Hematopoietic multipotent progenitor cell treated with erythropoietin and hydrocortisone succinate and interleukin-3 and kit ligand, for 8 days (in vitro differentiated cells): ENCODE measurements around the gene TIMM29.

Source experiments
- DNase-seq: peaks from one replicate; pipeline ENCODE4 v3.0.0-alpha.2; 2015

Gene TIMM29

GRCh38 chr19:10928563-10929401, at the start of gene TIMM29, which contains the start of gene YIPF2:
Gene TIMM29 (plus strand): TSS chr19:10928811. CDS start chr19:10928823, 12 bp downstream.
Gene YIPF2 (minus strand): TSS chr19:10928639. CDS start chr19:10928410, 229 bp downstream.
- peak; percentile 99 for DNase-seq

- no peak for DNase-seq
Measured at GRCh38 chr19:10881403-10882107, 47.1 kb upstream of the TIMM29 start.

- no peak for DNase-seq
Measured at GRCh38 chr19:10882108-10882457, 46.5 kb upstream of the TIMM29 start.

- peak; percentile 32 for DNase-seq
Measured at GRCh38 chr19:10884274-10884673, 44.3 kb upstream of the TIMM29 start.

GRCh38 chr19:10885201-10886169, 43.1 kb upstream of the TIMM29 start:
- no peak for DNase-seq

- DNase-seq: no peak
Measured at GRCh38 chr19:10887616-10888367, 40.8 kb upstream of the TIMM29 start.

GRCh38 chr19:10888421-10888866, 40.2 kb upstream of the TIMM29 start:
- no peak for DNase-seq

- DNase-seq: no peak
Measured at GRCh38 chr19:10889880-10890279, 38.7 kb upstream of the TIMM29 start.

GRCh38 chr19:10891405-10892086, 37.1 kb upstream of the TIMM29 start:
- DNase-seq: no peak

GRCh38 chr19:10892256-10892655, 36.4 kb upstream of the TIMM29 start:
- no peak for DNase-seq

GRCh38 chr19:10894911-10895213, 33.7 kb upstream of the TIMM29 start:
- DNase-seq: no peak

GRCh38 chr19:10895363-10895762, 33.2 kb upstream of the TIMM29 start:
- DNase-seq: no peak

GRCh38 chr19:10895920-10896319, 32.7 kb upstream of the TIMM29 start:
- DNase-seq: no peak

- peak; percentile 65 for DNase-seq
Measured at GRCh38 chr19:10896851-10897526, 31.6 kb upstream of the TIMM29 start.

GRCh38 chr19:10898633-10899032, 30.0 kb upstream of the TIMM29 start:
- no peak for DNase-seq

- DNase-seq: peak; percentile 99
Measured at GRCh38 chr19:10899151-10899653, 29.4 kb upstream of the TIMM29 start.

GRCh38 chr19:10907925-10908324, 20.7 kb upstream of the TIMM29 start:
- DNase-seq: no peak

GRCh38 chr19:10908380-10908960, 20.1 kb upstream of the TIMM29 start:
- DNase-seq: no peak

- DNase-seq: no peak
Measured at GRCh38 chr19:10911579-10912363, 16.8 kb upstream of the TIMM29 start.

GRCh38 chr19:10912619-10913018, 16.0 kb upstream of the TIMM29 start:
- DNase-seq: no peak
